PC-3 (cell line): ENCODE measurements around the gene XRCC6. TPM values are rescaled to one million over a fixed set of nuclear protein-coding genes. Genes with fewer than 3 reads are reported as not detected.
A peak's percentile ranks its signal among the peaks of the same experiment; 100 is the strongest.
"Not testable (repeated sequence)": the region's sequence is repeated elsewhere in the genome, so short reads cannot be mapped to it uniquely, and the experiment has no call there.

Experiments
- ATAC-seq: fragments of 200-7000 bp; cut with Tn5 transposase; 2 replicates; pipeline ENCODE4 v1.9.1; 2020; ENCODE audit warnings: mild to moderate bottlenecking, moderate library complexity
- BruUV-seq: library from RNA; stranded (reverse); fragments of 400-500 nt; replicated peaks from 2 replicates; lab custom pipeline; 2021; lab: Mats Ljungman, UMichigan
- CTCF ChIA-PET: fragments of 300-600 bp; sonication (Branson Sonifier 250); formaldehyde crosslinking; loops from one replicate; lab custom pipeline; 2022; ENCODE audit warnings: antibody characterized with exemption; lab: Charles Lee
- POLR2A ChIA-PET: fragments of 300-600 bp; sonication (Branson Sonifier 250); formaldehyde crosslinking; loops from one replicate; lab custom pipeline; 2022; ENCODE audit warnings: antibody characterized with exemption; ENCODE audit not compliant: unreplicated experiment; lab: Charles Lee
- DNase-seq: peaks from one replicate; pipeline ENCODE4 v3.0.0-alpha.2; 2015
- H2AFZ ChIP-seq: fragments of 300-600 bp; sonication (generic); 2 replicates; pipeline ENCODE4 v1.6.0; 2016; ENCODE audit warnings: antibody characterized with exemption, low read length
- H3F3A ChIP-seq: fragments of 300-600 bp; sonication (generic); one replicate; pipeline ENCODE4 v1.6.0; 2017; ENCODE audit warnings: antibody characterized with exemption, low read length, control low read depth, mild to moderate bottlenecking; ENCODE audit not compliant: unreplicated experiment
- H3K27ac ChIP-seq: fragments of 300-600 bp; sonication (generic); 2 replicates; pipeline ENCODE4 v1.5.1; 2016; ENCODE audit warnings: mild to moderate bottlenecking, low read length
- H3K27me3 ChIP-seq: fragments of 300-600 bp; sonication (generic); 2 replicates; pipeline ENCODE4 v1.6.1; 2016; ENCODE audit warnings: low read length, mixed read lengths
- H3K36me3 ChIP-seq: fragments of 300-600 bp; sonication (generic); 2 replicates; pipeline ENCODE4 v1.6.1; 2016; ENCODE audit warnings: low read depth, mixed run types, low read length, mixed read lengths
- H3K4me1 ChIP-seq: fragments of 300-600 bp; sonication (generic); 2 replicates; pipeline ENCODE4 v1.5.1; 2016; ENCODE audit warnings: low read length; ENCODE audit not compliant: insufficient read depth
- H3K4me2 ChIP-seq: fragments of 300-600 bp; sonication (generic); 2 replicates; pipeline ENCODE4 v1.6.0; 2016; ENCODE audit warnings: low read length
- H3K4me3 ChIP-seq: fragments of 300-600 bp; sonication (generic); 2 replicates; pipeline ENCODE4 v1.5.1; 2016; ENCODE audit warnings: mild to moderate bottlenecking, low read length, mixed read lengths
- H3K79me2 ChIP-seq: fragments of 300-600 bp; sonication (generic); 2 replicates; pipeline ENCODE4 v1.6.1; 2017; ENCODE audit warnings: low read length, mixed read lengths
- H3K9ac ChIP-seq: fragments of 300-600 bp; sonication (generic); 2 replicates; pipeline ENCODE4 v1.6.0; 2016; ENCODE audit warnings: mild to moderate bottlenecking, low read length
- H3K9me2 ChIP-seq: fragments of 300-600 bp; sonication (generic); replicated peaks from 2 replicates; pipeline ENCODE4 v1.6.1; 2016; ENCODE audit warnings: mixed run types, low read length, mixed read lengths
- H3K9me3 ChIP-seq: fragments of 300-600 bp; sonication (generic); 2 replicates; pipeline ENCODE4 v1.6.1; 2016; ENCODE audit warnings: low read length, mixed read lengths
- H4K20me1 ChIP-seq: fragments of 300-600 bp; sonication (generic); 2 replicates; pipeline ENCODE4 v1.6.1; 2016; ENCODE audit warnings: low read length, mixed read lengths
- EZH2 ChIP-seq: fragments of 300-600 bp; sonication (generic); IDR thresholded peaks from one replicate; pipeline ENCODE4 v1.6.1; 2017; ENCODE audit warnings: antibody characterized with exemption, mild to moderate bottlenecking, low read length; ENCODE audit not compliant: unreplicated experiment
- EZH2phosphoT487 ChIP-seq: fragments of 300-600 bp; sonication (generic); IDR thresholded peaks from 2 replicates; pipeline ENCODE4 v1.6.1; 2018; ENCODE audit warnings: mild to moderate bottlenecking, antibody characterized with exemption, low read length, borderline replicate concordance
- intact Hi-C: fragments of 100-400 bp; cut with micrococcal nuclease; formaldehyde crosslinking; loops from 2 replicates; pipeline ENCODE4 v1.9.0; 2023
- total RNA-seq: library from RNA; depleted of rRNA; stranded (reverse); fragments of >200 nt; gene quantifications from 2 replicates; pipeline ENCODE4 v1.2.3, GENCODE V29; 2014
- TF ChIP-seq, protein P1 (sequence below): fragments of 300-600 bp; sonication (generic); conservative IDR thresholded peaks from 2 replicates; pipeline ENCODE4 v1.5.1; 2017; ENCODE audit warnings: antibody characterized with exemption, low read depth, mild to moderate bottlenecking, low read length

Gene XRCC6
- total RNA-seq, 1 experiment from 2014 or later = 432 TPM

GRCh38 chr22:41661713-41662112 is 40.6 kb downstream of the XRCC6 start:
- Histone ChIP-seq H3K4me2 (no peak overlapping the region), H3K4me1 (no peaks in the 10 kb centered on the region), H3K27me3 (no peaks in the 10 kb centered on the region), H3K27ac (no peak overlapping the region), H3K4me3 (no peak overlapping the region), H3K9me2 (no peaks in the 10 kb centered on the region), H3K9me3 (no peaks in the 10 kb centered on the region), H3K9ac (no peak overlapping the region), H3F3A (no peaks in the 10 kb centered on the region), H3K79me2 (no peaks in the 10 kb centered on the region), H2AFZ (no peak overlapping the region), H4K20me1 (no peaks in the 10 kb centered on the region), H3K36me3 (peaks cover 44% of the 10 kb centered on the region; the same call in 1 of the 2 replicates)
- ChIA-PET CTCF (no interaction called here), POLR2A (no interaction called here)
- no peak for ATAC-seq
- TF ChIP-seq, protein P1, sequence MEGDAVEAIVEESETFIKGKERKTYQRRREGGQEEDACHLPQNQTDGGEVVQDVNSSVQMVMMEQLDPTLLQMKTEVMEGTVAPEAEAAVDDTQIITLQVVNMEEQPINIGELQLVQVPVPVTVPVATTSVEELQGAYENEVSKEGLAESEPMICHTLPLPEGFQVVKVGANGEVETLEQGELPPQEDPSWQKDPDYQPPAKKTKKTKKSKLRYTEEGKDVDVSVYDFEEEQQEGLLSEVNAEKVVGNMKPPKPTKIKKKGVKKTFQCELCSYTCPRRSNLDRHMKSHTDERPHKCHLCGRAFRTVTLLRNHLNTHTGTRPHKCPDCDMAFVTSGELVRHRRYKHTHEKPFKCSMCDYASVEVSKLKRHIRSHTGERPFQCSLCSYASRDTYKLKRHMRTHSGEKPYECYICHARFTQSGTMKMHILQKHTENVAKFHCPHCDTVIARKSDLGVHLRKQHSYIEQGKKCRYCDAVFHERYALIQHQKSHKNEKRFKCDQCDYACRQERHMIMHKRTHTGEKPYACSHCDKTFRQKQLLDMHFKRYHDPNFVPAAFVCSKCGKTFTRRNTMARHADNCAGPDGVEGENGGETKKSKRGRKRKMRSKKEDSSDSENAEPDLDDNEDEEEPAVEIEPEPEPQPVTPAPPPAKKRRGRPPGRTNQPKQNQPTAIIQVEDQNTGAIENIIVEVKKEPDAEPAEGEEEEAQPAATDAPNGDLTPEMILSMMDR = no peak
- no peak for TF ChIP-seq EZH2
- TF ChIP-seq EZH2phosphoT487 = no peak
- intact Hi-C loops = no loop called here
- no TSS peak for BruUV-seq
- DNase-seq = no peak

DNA sequence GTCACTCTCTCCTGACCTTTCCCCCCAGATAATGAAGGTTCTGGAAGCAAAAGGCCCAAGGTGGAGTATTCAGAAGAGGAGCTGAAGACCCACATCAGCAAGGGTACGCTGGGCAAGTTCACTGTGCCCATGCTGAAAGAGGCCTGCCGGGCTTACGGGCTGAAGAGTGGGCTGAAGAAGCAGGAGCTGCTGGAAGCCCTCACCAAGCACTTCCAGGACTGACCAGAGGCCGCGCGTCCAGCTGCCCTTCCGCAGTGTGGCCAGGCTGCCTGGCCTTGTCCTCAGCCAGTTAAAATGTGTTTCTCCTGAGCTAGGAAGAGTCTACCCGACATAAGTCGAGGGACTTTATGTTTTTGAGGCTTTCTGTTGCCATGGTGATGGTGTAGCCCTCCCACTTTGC is 42.5 kb downstream of the XRCC6 start:
- H3K27me3 ChIP-seq, H3K4me2 ChIP-seq, H4K20me1 ChIP-seq, H3F3A ChIP-seq, H2AFZ ChIP-seq, H3K4me3 ChIP-seq, H3K9ac ChIP-seq, H3K9me2 ChIP-seq, POLR2A ChIA-PET, intact Hi-C loops, H3K9me3 ChIP-seq, DNase-seq, H3K27ac ChIP-seq, H3K79me2 ChIP-seq, ATAC-seq, BruUV-seq: not testable (repeated sequence)
- CTCF ChIA-PET = interaction anchor here (0.6 kb wide), 1 partner anchor 92 kb away, joined by 4 read pairs; no protein-coding TSS in a partner anchor
- Histone ChIP-seq H3K36me3 (peaks cover 34% of the 10 kb centered on the region; the same call in 1 of the 2 replicates), H3K4me1 (peaks cover 11% of the 10 kb centered on the region)

GRCh38 chr22:41664490-41664889 is 43.4 kb downstream of the XRCC6 start:
- Histone ChIP-seq H4K20me1 (no peaks in the 10 kb centered on the region), H3K27ac (no peak overlapping the region), H3F3A (peaks cover 4% of the 10 kb centered on the region), H3K4me2 (no peak overlapping the region), H3K36me3 (peaks cover 31% of the 10 kb centered on the region; the same call in 1 of the 2 replicates), H3K79me2 (0 out of 2 replicates have a peak, but pooled peaks cover 5% of the 10 kb centered on the region), H3K27me3 (no peaks in the 10 kb centered on the region), H3K9me2 (no peaks in the 10 kb centered on the region), H3K4me1 (peaks cover 17% of the 10 kb centered on the region), H3K4me3 (no peak overlapping the region), H3K9ac (no peak overlapping the region), H2AFZ (no peak overlapping the region), H3K9me3 (no peaks in the 10 kb centered on the region)
- BruUV-seq = no TSS peak
- ChIA-PET CTCF (interaction anchor here (0.6 kb wide), 3 partner anchors 82 to 111 kb away, joined by 3 to 4 read pairs (median 3); no protein-coding TSS in a partner anchor), POLR2A (interaction anchor here (0.6 kb wide), 1 partner anchor 9 kb away, joined by 5 read pairs; no protein-coding TSS in a partner anchor)
- DNase-seq (peak; percentile 5), ATAC-seq (no peak)
- TF ChIP-seq, protein P1 = no peak
- no peak for TF ChIP-seq EZH2phosphoT487
- TF ChIP-seq EZH2 = no peak
- intact Hi-C loops = no loop called here
